ENCODE results near the gene BRD1.
"Not testable (repeated sequence)": the region's sequence is repeated elsewhere in the genome, so short reads cannot be mapped to it uniquely, and the experiment has no call there.

BRD1 gene

GRCh38 chr22:49781886-49782285 lies 45.8 kb downstream of the BRD1 start:
- not testable (repeated sequence) for DNase-seq

GRCh38 chr22:49781289-49781782 lies 46.3 kb downstream of the BRD1 start:
- DNase-seq = no peak

DNA sequence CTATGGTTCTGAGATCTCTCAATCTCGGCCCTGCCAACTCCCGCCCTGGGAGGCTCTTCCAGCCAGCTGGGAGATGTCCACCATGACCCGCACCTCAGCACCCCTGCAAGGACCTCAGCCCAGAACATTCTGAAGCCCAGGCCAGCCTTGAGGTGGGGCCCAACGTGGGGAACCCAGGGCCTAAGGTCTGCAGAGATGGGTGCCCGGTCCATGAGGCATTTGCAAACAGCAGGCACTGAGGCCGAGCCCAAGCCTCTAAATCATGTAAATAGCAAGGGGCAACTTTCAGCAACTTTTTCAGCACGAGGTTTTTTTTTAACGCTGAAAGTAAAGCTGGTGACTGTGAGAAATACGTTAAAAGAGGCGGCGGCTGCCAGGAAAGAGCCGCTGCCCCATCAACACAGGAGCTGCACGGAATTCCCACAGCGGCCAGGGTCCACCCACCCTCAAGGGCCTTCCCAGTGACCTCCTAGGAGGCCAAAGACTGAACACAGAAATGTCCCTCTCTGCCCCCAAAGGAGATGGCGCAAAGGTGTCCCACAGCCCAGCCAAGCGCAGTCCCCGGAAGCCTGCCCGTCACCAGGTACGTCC lies 46.9 kb downstream of the BRD1 start:
- DNase-seq = no peak

DNA sequence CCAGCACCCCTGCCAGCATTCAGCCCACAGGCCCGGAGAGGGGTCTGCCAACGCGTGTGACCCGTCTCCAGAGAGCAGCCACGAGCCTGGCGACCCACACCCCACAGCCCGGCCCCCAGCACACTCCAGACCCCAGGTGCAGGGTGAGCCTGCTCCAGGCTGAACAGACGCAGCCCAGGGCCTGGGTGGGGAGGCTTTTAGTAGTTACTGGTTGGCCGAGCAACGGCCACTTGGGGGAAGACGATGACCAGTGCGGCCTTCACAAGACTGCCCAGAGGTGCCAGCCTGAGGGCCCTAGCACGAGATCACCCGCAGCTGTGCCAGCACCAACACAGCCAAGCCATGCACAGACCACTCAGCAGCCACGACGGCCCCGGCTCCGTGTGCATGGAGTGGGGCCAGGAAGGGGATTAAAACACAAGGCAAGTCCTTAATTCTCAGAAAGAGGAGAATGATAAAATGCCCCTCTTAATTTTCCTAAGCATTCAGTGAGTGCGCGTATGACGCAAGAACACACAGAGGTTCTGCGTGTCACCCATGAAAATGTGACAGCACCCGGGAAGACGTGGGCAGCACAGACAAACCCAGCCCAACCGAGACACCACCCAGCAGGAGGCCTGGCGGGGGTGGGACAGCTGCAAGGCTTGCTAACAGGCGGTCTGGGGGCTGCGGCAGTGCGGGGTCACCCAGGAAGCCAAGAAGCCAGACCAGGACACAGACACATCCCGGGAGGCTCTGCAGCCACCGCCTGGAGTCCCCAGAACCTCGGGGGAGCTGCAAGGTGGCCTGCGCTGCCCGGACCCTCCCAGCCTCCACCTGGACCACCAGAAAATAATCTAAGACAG lies 47.6 kb downstream of the BRD1 start:
- no peak for DNase-seq

- DNase-seq = no peak
These were observed 48.5 kb downstream of the BRD1 start for GRCh38 chr22:49779211-49779610.

DNA sequence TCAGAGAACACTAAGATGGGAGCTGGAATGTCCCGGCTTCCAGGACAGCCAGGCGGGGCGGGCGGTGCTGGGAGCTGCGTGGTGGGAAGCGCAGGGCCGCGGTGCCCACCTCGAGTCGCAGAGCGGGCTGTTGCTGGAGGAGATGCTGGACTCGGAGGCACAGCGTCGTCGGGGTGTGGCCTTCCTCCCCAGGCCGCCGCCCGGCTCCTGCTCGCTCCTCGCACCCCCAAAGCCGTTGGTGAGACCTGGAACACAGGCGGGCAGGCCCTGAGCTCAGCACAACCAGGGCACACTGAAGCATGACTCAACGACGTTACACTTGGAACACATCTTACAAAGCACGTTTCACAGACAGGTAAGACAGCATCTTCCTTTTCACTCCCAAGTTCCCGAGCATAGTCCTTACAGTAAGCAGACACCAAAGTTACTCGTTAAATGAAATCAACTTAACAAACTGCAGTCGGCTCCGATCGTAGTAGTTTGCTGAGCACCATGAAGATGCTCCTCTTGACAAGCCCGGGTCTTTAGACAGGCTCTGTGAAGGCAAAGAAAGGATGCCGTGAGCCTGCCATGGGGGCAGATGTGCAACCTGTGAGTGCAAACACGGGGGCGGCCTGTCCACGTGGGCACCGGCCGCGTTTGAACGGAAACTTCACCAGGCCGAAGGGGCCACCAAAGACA lies 50.0 kb downstream of the BRD1 start:
- DNase-seq = no peak

DNA sequence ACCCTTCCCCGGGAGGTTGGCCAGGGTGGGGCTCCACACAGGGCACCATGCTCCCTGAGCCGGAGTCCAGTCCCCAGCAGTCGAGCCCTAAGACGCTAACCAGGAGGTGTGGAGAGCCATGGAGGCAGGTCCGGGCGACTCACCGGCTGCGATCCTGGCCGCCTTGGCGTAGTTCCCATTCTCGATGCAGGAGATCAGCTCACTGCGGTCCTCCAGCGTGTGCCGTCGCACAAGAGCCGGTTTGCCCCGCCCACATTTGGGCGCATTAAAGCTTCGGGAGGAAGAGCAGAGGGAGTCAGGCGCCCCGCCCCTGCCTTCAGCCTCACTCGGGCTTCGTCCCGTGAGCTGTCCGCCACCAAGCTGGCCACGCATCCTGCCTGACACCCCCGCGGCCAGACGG lies 50.8 kb downstream of the BRD1 start:
- DNase-seq = no peak

DNA sequence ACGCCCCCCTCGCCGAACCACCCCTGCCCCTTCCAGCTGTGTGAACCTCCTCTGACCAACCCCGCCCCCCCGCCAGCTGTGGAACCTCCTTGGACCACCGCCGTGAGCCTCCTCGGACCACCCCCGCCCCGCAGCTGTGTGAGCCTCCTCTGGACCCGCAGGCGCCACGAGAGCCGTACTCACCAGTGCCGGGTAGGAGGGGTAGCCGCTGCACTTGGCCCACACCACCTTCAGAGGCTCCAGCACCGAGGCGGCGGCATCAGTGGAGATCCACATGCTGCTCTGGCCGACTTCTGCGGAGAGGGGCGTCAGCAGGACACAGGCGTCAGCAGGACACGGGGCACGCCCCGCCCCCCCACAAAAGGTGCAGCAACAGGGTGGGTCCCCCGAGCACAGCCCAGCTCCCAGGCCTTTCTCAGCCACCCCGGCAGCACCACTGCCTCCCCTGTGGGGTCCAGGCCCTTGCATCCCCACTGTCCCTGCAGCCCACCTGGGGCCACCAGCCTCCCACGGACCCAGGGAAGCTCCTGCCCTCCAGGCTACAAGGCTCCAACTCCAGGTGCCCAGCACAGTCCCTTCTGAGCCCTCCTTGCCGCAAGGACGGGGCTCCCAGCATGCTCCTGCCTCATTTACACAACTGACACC lies 51.7 kb downstream of the BRD1 start:
- DNase-seq = no peak

DNA sequence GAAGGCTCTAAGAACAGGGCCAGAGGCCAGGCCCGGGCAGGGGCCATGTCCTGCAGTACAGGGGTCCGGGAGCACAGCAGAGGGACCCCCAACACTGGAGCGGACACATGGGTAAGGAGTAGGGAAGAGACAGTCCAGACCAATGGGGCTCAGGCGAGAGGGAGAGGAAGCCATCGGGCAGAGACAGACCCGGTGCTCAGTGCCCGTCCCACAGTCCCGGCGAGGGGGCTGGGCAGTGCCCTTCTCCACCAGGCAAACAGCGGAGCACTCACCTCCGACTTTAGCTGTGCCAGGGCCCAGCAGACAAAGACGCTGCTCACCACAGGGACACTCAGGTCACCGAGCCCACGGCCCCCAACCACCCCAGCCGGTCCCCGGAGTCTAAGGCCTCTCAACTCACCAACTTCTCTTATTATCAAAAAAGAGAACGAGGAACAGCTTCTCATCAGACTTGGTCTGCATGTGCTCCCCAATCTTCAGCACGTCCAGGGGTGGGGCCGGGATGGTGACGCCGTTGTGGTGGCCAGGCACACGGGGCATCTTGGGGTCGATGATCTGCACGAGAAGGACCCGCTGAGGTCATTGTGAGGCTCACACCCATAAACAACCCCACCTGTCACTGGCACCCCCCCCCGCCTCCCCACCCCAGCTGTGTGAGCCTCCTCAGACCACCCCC lies 52.3 kb downstream of the BRD1 start:
- DNase-seq = no peak

DNA sequence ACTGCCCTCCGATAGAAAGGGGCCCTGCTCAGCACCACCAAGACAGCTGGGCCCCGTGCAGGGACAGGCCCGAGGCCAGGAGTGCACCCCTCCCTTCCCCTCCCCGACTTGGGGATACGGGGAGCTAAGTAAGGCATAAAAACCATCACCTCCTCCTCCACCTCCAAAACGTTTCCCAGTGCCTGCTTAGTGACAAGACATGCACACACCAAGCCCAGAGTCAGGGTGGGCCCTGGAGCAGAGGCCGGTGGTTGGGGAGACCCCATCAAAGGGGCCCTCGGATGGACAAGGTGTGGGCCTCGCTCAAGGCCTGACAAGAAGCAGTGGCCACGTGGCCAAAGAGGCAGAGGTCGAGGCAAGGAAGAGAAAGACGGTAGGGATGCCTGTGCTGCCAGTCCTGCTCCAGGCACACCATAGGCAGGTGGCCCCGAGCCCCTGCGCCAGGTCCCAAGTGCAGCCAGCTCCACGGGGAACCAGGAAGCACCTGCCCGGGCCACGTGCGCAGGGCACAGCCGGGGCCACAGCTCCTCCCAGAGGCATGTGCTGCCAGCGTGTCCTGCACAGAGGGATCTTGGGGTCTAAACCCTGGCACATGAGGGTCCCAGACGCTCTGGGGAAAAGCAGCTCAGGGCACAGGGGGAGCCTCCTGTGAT lies 53.0 kb downstream of the BRD1 start:
- DNase-seq = no peak

DNA sequence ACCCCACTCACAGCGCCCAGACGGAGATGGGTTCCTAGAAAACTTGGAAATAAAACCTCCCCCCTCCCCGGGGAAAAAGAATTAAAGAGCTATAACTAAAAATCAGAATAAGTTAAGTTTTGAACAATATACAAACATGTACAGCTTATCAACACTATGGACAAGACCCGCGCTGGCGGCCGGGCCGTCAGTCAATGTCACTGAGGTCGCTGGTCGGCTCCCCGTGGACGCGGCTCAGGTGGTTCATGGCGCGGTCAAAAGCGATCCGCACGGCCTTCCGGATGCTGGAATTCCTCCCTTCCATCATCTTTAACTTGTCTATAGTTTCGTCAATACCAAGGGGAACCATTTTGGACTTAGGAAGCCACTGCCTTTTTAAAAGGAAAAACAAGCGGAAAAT lies 53.6 kb downstream of the BRD1 start:
- DNase-seq = no peak

- DNase-seq = no peak
These were observed 54.1 kb downstream of the BRD1 start for GRCh38 chr22:49773531-49773930.

DNA sequence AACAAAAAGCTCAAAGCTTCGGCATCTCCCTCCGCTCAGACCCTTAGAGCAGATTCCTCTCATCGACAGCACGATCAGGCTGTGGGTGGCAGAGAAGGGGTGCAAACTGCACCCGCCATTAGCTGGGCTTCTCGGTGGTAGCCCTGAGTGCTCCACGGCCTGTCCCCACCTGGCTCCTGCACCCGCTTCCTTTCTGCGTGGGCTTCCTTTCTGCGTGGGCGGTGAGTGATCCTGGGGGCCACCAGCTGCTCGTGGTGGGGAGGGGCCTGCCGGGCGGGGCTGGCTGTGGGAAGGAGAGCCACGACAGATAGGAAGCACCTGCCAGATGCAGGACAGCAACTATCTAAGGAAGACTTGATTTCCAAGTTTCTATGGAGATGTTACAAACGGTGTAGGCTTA lies 55.0 kb downstream of the BRD1 start:
- no peak for DNase-seq

DNA sequence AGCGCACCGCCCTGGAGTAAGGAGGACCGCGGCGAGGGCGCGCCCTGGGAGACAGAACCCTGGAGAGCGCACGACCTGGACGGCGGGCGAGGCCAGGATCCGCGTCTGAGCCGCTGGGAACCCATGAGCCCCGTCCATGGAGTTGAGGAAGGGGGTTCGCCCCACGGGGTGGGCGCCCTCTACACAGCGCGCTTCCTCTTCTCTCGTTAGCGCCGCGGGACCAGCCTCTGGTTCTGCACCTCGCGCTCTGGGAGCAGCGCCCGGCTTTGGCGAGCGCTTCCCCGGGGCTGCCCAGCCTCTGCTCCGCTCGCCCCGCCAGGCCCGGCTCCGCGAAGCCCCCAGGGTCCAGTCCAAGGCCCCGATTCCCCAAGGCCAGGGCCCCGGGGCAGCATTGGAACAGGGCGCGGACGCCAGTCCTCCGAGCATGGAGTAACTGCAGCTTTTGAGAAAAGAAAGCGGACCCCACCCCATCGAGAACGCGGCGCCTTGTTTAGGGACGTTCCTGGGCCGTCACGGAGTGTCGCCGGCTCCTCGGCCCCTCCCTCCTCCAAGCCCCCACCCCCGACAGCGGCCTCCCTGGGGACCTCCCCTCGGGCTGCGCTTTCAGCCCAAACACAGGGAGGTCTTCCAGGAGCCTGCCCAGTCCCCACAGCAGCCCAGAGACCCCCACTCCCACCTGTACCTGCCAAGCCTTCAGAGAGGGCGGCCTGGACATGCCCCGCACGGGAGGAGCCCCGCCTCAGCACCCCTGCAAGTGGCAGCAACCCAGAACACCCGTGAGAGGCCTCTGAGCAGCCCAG lies 56.2 kb downstream of the BRD1 start:
- no peak for DNase-seq

DNA sequence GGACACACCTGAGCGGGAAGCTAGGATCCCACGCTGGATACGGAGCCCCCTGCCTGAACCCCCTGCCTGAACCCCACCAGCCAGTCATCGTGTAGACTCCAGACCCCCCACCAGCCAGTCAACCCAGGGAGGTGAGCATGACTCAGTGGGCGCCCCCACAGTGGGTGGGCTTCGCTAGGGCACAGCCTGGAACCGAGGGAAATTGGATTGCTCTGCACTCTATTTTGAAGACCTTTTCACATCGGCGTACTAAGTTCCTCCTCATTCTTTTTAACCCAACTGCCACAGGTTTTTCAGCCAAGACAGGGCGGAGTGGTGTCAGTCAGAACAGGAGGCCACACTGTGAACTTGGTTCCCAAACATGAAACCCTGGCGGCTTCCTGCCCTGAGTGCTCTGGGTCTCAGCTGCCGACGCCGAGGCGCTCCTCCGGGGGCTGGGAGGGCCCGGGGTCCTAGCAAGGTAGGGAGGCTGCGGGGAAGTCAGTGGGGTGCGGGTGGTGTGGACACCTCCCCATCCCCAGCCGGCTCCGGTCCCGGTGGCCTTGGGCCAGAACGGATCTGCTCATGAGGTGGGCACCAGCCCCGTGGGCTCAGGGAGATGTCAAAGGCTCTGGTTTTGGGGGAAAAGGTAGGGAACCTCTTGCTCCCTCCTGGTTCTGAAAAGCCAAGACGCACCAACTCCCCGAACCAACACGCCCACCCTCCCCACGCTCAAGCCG lies 57.0 kb downstream of the BRD1 start:
- DNase-seq = no peak

- no peak for DNase-seq
These were observed 57.8 kb downstream of the BRD1 start for GRCh38 chr22:49769691-49770546.

DNA sequence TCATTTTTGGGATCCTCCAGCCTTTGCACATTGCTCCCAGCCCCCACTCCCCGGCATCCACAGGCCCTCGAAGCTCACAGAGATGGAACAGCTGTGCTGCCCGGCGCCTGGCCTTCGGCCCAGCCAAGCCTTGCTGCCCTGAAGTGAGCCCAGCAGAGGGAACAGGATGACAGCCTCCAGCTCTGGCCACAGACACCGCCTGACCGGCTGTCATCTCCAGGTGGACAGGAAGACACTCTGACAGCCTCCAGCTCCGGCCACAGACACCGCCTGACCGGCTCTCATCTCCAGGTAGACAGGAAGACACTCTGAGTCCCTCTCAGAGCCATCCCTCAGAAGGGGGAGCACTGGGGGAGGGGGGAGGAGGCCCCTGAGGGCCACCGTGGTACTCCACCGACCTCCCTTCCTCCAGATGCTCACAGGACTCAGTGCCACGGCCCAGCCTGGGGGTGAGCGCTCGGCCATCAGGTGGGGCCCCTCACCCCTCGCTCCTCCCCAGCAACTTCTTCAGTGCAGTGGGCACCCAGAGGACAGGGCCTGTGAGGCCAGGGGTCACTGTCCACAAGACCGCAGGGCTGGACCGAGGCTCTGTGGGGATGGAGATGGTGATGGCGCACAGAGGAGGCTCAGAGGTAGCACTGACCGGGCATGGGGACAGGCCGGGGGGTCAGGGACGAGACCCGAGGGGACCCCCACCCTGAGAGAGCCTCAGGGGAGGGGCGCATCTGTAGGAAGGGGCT lies 58.6 kb downstream of the BRD1 start:
- no peak for DNase-seq

DNA sequence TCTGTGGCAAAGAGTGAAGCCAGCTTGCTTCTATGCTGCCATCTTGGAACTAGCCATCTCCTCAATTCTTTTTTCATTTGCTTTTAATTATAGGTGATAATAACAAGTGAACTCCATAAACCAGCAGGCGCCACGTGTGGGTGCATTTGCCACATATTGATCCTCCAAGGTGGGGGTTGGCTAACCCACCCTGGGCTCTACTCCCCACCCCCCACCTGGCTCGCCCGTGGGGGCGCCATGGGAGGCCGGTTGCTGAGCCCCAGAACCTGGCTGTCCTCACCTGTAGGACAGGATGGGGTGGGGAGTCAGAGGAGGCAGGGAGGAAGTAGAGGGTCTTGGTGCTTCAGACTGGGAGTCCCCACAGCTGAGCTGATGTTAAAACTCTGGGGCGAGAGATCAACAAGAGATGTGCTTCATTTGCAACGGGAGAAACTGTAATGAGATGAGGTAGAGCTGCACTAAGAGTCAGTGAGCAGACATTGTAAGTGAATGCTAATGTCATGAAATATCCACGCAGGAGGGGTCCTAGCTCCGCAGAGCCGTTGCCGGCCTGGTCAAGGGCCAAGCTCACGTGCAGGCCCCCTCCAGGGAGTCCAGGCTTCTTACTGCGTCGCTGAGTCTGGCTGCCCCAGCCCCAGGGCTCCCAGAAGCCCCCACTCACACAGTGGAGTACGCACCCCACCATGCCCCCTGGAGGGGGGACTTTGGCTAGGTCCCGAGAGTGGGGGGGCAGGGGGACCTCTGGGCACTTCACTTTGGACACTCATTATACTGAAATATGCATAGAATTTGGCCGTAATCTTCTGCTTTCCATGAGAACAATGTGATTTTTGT lies 59.4 kb downstream of the BRD1 start:
- DNase-seq = no peak

Data from DMS 273 treated with DMSO at 0.1 percent for 48 hours (cell line).